Measurements from ENCODE around the gene STX2. TPM values are rescaled to one million over a fixed set of nuclear protein-coding genes. Genes with fewer than 3 reads are reported as not detected.

The STX2 gene
- total and polyA plus RNA-seq, 2 donors (not counting 3 experiments of a cell fraction or from before 2014, with no cell fraction given): 26.2 to 32.6 TPM

- H3K27me3 ChIP-seq (ENCODE audit: control insufficient read depth in 2 of 2, insufficient read depth in 2 of 2, low read length in 2 of 2): no peaks in the 10 kb centered on the region
- H3K79me2 ChIP-seq (ENCODE audit: control insufficient read depth, insufficient read depth, low read length): no peaks in the 10 kb centered on the region
- H3K9me3 ChIP-seq (replicated peaks; ENCODE audit: control insufficient read depth, insufficient read depth, low read length): peaks cover 3% of the 10 kb centered on the region
- H2AFZ ChIP-seq (ENCODE audit: low read depth, low read length): no peak overlapping the region
- BruUV-seq (replicated peaks): no TSS peak
- H3K4me3 ChIP-seq (replicated peaks in 1 of 3; ENCODE audit: insufficient read depth in 1 of 3, low read depth in 1 of 3, low read length in 3 of 3): no peak overlapping the region
- ChIA-PET POLR2A (no interaction called here), CTCF (no interaction called here)
- H4K20me1 ChIP-seq (replicated peaks; ENCODE audit: control insufficient read depth, extremely low read depth, insufficient read depth, low read length): no peaks in the 10 kb centered on the region
- H3K9ac ChIP-seq (replicated peaks; ENCODE audit: extremely low read depth, insufficient read depth, low read length): no peak overlapping the region
- intact Hi-C loops (cut with micrococcal nuclease): loop anchor here (10.0 kb wide), 1 partner anchor 368 kb away; no protein-coding TSS in a partner anchor
- H3K4me2 ChIP-seq (ENCODE audit: insufficient read depth, low read length): no peak overlapping the region
- dilution Hi-C loops (cut with MboI; ENCODE audit: extremely low pct_ligation_motif_present, low sequenced_read_pairs): no loop called here
- no peaks in the 10 kb centered on the region for H3K9me1 ChIP-seq (replicated peaks; ENCODE audit: control insufficient read depth, extremely low read depth, insufficient read depth, low read length)
- DNase-seq (ENCODE audit: low read depth, low spot score) (no peak), FAIRE-seq (no peak)
- no peak overlapping the region for H3K27ac ChIP-seq (ENCODE audit: insufficient read depth, low read depth, low read length)
- TF ChIP-seq POLR2A (IDR thresholded peaks at IDR 0.05; ENCODE audit: low read depth, low read length): no peak
- TF ChIP-seq POLR2AphosphoS5 (IDR thresholded peaks at IDR 0.05; ENCODE audit: insufficient read depth, low read depth, low read length): no peak
- no peak for TF ChIP-seq FOS (IDR thresholded peaks at IDR 0.05; ENCODE audit: borderline replicate concordance, insufficient read depth, low read length)
- no peak for TF ChIP-seq EZH2 (IDR thresholded peaks at IDR 0.05; ENCODE audit: borderline replicate concordance, low read depth, low read length, severe bottlenecking)
- TF ChIP-seq MAX (IDR thresholded peaks at IDR 0.05; ENCODE audit: insufficient read depth, insufficient read length): no peak
- TF ChIP-seq CTCF (IDR thresholded peaks at IDR 0.05; ENCODE audit: extremely low read depth in 1 of 2, insufficient read depth in 1 of 2, low read depth in 1 of 2, low read length in 2 of 2): no peak
- TF ChIP-seq JUN (IDR thresholded peaks at IDR 0.05; ENCODE audit: borderline replicate concordance, insufficient read depth, insufficient read length, low read depth): no peak
- TF ChIP-seq GATA2 (IDR thresholded peaks at IDR 0.05; ENCODE audit: insufficient read depth, insufficient read length, low read depth, low read length): no peak
- TF ChIP-seq MYC (IDR thresholded peaks at IDR 0.05; ENCODE audit: low read depth, low read length): no peak
- H3K36me3 ChIP-seq (ENCODE audit: control insufficient read depth in 2 of 2, extremely low read depth in 1 of 2, insufficient read depth in 2 of 2, low read length in 2 of 2): no peaks in the 10 kb centered on the region
- H3K4me1 ChIP-seq (ENCODE audit: control insufficient read depth, extremely low read depth, insufficient read depth, low read length): no peaks in the 10 kb centered on the region
Measured at GRCh38 chr12:130766470-130766869, 72.6 kb downstream of the STX2 start.
